SK-N-SH (cell line): ENCODE data around the gene FKBP5.

Source experiments
- CTCF ChIP-seq: fragments of 200-600 bp; sonication (generic); IDR thresholded peaks from 2 replicates; pipeline ENCODE4 v1.6.1; 2017; ENCODE audit warnings: antibody characterized with exemption, mild to moderate bottlenecking, moderate library complexity
- ELF1 ChIP-seq: IDR thresholded peaks from 2 replicates; pipeline ENCODE4 v1.4.0; 2012
- EZH2phosphoT487 ChIP-seq: fragments of 200-600 bp; sonication (generic); IDR thresholded peaks from 2 replicates; pipeline ENCODE4 v1.6.1; 2017; ENCODE audit warnings: low read depth, mixed run types, mild to moderate bottlenecking, antibody characterized with exemption, moderate library complexity, borderline replicate concordance
- GABPA ChIP-seq: IDR thresholded peaks from 2 replicates; pipeline ENCODE4 v1.4.0; 2012; ENCODE audit warnings: low read depth, mild to moderate bottlenecking
- GATA2 ChIP-seq: sonication (generic); formaldehyde crosslinking; IDR thresholded peaks from 2 replicates; pipeline ENCODE4 v1.5.0; 2020; ENCODE audit warnings: mild to moderate bottlenecking, missing genetic modification reagents
- MAX ChIP-seq: IDR thresholded peaks from 2 replicates; pipeline ENCODE4 v1.4.0; 2012; ENCODE audit warnings: low read depth
- MEF2A ChIP-seq: IDR thresholded peaks from 2 replicates; pipeline ENCODE4 v1.4.0; 2012; ENCODE audit warnings: low read depth, borderline replicate concordance
- POLR2AphosphoS5 ChIP-seq: IDR thresholded peaks from 2 replicates; pipeline ENCODE4 v1.6.1; 2012; ENCODE audit warnings: low read depth, low read length
- SIN3A ChIP-seq: IDR thresholded peaks from 2 replicates; pipeline ENCODE4 v1.6.1; 2012; ENCODE audit warnings: low read depth, mild to moderate bottlenecking, low read length, moderate library complexity, borderline replicate concordance
- TAF1 ChIP-seq: IDR thresholded peaks from 2 replicates; pipeline ENCODE4 v1.6.1; 2012; ENCODE audit warnings: low read depth, mild to moderate bottlenecking, low read length, moderate library complexity, borderline replicate concordance
- TF ChIP-seq, protein P1 (sequence below): fragments of 150-350 bp; IDR thresholded peaks from 2 replicates; pipeline ENCODE4 v1.6.1; 2017; ENCODE audit warnings: antibody characterized with exemption, low read length, low read depth, borderline replicate concordance

- no peak for TF ChIP-seq CTCF
- no peak for TF ChIP-seq TAF1
- TF ChIP-seq EZH2phosphoT487 = no peak
- TF ChIP-seq, protein P1, sequence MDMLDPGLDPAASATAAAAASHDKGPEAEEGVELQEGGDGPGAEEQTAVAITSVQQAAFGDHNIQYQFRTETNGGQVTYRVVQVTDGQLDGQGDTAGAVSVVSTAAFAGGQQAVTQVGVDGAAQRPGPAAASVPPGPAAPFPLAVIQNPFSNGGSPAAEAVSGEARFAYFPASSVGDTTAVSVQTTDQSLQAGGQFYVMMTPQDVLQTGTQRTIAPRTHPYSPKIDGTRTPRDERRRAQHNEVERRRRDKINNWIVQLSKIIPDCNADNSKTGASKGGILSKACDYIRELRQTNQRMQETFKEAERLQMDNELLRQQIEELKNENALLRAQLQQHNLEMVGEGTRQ = no peak
- TF ChIP-seq POLR2AphosphoS5 = no peak
- TF ChIP-seq GABPA = no peak
- TF ChIP-seq SIN3A = no peak
- TF ChIP-seq MEF2A = no peak
- no peak for TF ChIP-seq ELF1
- TF ChIP-seq GATA2 (CRISPR knock-in tag) = peak; percentile 92
- TF ChIP-seq MAX = no peak
Measured at GRCh38 chr6:35539223-35539622, 149.5 kb downstream of the FKBP5 start.
